Measurements from ENCODE around the gene TMEM132D.

The TMEM132D gene

DNA sequence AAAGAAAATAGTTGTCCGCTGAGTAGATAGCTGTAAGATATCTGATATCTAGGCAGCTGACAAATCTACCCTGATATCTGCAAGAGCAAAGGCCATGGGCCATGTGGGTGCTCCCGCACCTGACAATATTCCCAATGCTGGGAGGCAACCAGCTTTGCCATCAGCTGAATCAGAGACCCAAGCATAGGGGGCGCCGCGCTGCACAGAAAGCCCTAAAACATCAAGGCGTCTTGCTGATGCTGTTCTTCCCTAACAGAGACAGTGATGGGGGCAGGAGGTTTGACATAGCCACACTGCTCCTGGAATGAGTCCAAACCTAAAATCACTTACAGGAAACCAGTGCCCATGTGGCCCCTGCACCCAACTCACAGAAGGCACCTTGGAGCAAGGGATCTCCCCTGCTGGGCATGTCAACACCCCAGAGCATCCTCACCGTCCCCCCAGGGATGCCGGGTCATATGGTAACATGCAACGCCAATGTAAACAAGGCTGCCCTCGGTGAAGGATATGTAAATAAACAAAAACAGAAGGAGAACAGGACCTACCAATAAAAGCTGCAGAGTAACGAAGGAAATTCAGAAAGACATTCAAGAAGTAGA, 199.5 kb downstream of the TMEM132D start:
- no peak for DNase-seq (ENCODE audit: low read depth in 2 of 2)
- no peak for TF ChIP-seq CTCF (IDR thresholded peaks at IDR 0.05; ENCODE audit: low read depth, low read length)

DNA sequence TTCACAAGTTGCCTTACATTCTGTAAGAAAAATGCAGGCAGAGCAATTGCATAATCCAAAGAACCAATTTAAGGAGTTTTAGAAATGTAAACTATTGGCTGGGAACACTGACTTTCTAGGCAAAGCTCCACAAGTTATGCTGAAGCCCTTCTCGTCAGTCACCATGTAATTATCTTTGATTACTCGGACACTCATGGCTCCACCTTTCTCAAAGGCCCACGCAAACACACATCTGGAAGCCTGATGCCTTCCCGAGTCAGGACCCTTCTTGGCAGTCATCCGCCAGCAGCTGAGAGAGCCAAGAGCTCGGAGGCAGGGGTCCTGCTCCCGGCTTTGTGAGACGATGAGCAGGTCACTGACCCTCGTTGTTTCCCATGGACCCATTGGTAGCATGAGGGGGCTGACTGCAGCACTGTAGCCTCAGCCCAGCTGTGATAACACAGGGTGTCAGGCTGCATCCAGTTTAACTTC, 202.2 kb downstream of the TMEM132D start:
- H3K4me3 ChIP-seq (replicated peaks in 1 of 2; ENCODE audit: low read depth in 2 of 2, low read length in 2 of 2), result no peak overlapping the region
- no peak for TF ChIP-seq CTCF (IDR thresholded peaks at IDR 0.05; ENCODE audit: low read depth, low read length)

More for the DNA sequence above, 199.5 kb downstream of the TMEM132D start:
- no peak overlapping the region for H3K4me3 ChIP-seq (replicated peaks in 1 of 2; ENCODE audit: low read depth in 2 of 2, low read length in 2 of 2)

GRCh38 chr12:129700036-129700435, 203.8 kb downstream of the TMEM132D start:
- no peak overlapping the region for H3K4me3 ChIP-seq (replicated peaks in 1 of 2; ENCODE audit: low read depth in 2 of 2, low read length in 2 of 2)
- no peak for TF ChIP-seq CTCF (IDR thresholded peaks at IDR 0.05; ENCODE audit: low read depth, low read length)
- DNase-seq (ENCODE audit: low read depth in 2 of 2), result no peak

More for the DNA sequence above, 202.2 kb downstream of the TMEM132D start:
- DNase-seq (ENCODE audit: low read depth in 2 of 2), result no peak

GRCh38 chr12:129696926-129697325, 206.9 kb downstream of the TMEM132D start:
- no peak overlapping the region for H3K4me3 ChIP-seq (replicated peaks in 1 of 2; ENCODE audit: low read depth in 2 of 2, low read length in 2 of 2)
- no peak for TF ChIP-seq CTCF (IDR thresholded peaks at IDR 0.05; ENCODE audit: low read depth, low read length)

DNA sequence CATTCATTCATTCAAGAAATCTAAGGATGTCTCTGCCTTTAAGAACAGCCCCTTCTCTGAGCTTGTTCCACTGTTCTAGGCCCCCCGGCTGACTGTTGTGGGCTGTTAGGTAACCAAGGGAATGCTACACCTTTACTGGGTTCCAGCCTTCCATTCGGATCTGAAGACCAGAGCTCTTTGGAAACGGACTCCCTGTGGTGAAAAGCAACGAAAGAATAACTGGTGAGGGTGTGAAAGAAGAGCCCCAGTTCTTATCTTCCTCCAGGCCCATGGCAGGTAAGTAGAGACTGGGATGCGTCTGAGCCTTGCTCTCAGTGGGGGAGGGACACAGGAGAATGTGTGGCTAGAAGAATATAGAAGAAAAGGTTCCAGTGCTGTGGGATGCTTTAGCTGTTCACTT, 207.4 kb downstream of the TMEM132D start:
- no peak overlapping the region for H3K4me3 ChIP-seq (replicated peaks in 1 of 2; ENCODE audit: low read depth in 2 of 2, low read length in 2 of 2)
- DNase-seq (ENCODE audit: low read depth in 2 of 2), result no peak
- TF ChIP-seq CTCF (IDR thresholded peaks at IDR 0.05; ENCODE audit: low read depth, low read length), result no peak

More at GRCh38 chr12:129696926-129697325, 206.9 kb downstream of the TMEM132D start:
- peak in 1 of 2 donors; percentile 4 for DNase-seq (ENCODE audit: low read depth in 2 of 2)

DNA sequence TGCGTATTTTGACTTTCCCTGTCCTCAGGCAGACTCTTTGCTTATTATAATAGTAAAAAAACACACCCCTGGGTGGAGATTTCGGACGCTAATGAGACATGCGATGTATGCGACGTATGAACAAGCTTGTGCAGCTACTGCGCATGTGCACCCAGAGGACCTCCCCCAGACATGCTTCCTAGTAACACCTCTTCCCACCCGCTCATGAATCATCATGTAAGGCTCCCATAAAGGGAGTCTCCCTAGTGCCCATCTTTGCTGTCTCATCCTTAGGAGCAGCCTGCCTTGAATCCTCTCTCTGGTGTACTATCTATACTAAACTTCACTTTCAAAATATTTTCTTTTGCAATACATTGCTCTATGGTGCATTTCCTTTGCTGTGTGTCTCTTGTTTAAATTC, 210.1 kb downstream of the TMEM132D start:
- H3K4me3 ChIP-seq (replicated peaks in 1 of 2; ENCODE audit: low read depth in 2 of 2, low read length in 2 of 2), result no peak overlapping the region
- TF ChIP-seq CTCF (IDR thresholded peaks at IDR 0.05; ENCODE audit: low read depth, low read length), result no peak
- DNase-seq (ENCODE audit: low read depth in 2 of 2), result no peak

DNA sequence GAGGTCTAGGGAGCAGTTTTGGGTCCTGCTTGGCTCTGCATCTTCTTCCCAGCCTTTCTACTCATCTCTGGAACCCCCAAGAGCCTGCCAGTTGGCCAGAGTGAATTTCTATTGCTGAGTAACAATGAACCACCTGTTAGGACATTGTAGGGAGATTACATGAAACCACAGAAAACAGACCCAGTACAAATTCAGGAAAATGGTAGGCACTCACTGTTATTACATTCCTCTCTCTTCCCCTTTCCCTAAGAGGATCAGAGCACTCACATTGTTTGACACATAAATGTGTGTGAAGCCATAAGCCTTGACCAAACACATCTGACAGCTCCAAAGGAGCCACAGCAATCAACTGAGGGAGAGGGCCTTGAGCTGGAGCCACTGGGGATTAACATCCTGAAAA, 216.1 kb downstream of the TMEM132D start:
- H3K4me3 ChIP-seq (replicated peaks in 1 of 2; ENCODE audit: low read depth in 2 of 2, low read length in 2 of 2), result no peak overlapping the region
- no peak for TF ChIP-seq CTCF (IDR thresholded peaks at IDR 0.05; ENCODE audit: low read depth, low read length)
- DNase-seq (ENCODE audit: low read depth in 2 of 2), result no peak
